ENCODE results near the gene ST3GAL5.
"Not testable (repeated sequence)": the region's sequence is repeated elsewhere in the genome, so short reads cannot be mapped to it uniquely, and the experiment has no call there.

ST3GAL5 gene

GRCh38 chr2:85831735-85832134, 57.1 kb downstream of the ST3GAL5 start:
- peak in 1 of 5 experiments; percentile 53 for DNase-seq

- peak in 1 of 5 experiments; percentile 65 for DNase-seq
These were observed 58.1 kb downstream of the ST3GAL5 start for GRCh38 chr2:85830645-85831044.

- not testable (repeated sequence) for DNase-seq
These were observed 59.4 kb downstream of the ST3GAL5 start for GRCh38 chr2:85829394-85829793.

GRCh38 chr2:85828725-85829124, 60.1 kb downstream of the ST3GAL5 start:
- DNase-seq = no peak

- DNase-seq = no peak
These were observed 60.8 kb downstream of the ST3GAL5 start for GRCh38 chr2:85827879-85828569.

- DNase-seq = peak; percentile 61 to 79 (median 69)
These were observed 61.6 kb downstream of the ST3GAL5 start for GRCh38 chr2:85826990-85827878.

GRCh38 chr2:85823951-85824350, 64.8 kb downstream of the ST3GAL5 start:
- no peak for DNase-seq

GRCh38 chr2:85822766-85823165, 66.0 kb downstream of the ST3GAL5 start:
- DNase-seq = no peak

GRCh38 chr2:85819811-85820510, 68.8 kb downstream of the ST3GAL5 start:
- DNase-seq = no peak

GRCh38 chr2:85814802-85815550, 73.8 kb downstream of the ST3GAL5 start:
- DNase-seq = no peak

- peak; percentile 49 to 75 (median 66) for DNase-seq
These were observed 74.6 kb downstream of the ST3GAL5 start for GRCh38 chr2:85813982-85814801.

- DNase-seq = no peak
These were observed 75.4 kb downstream of the ST3GAL5 start for GRCh38 chr2:85813211-85813981.

GRCh38 chr2:85812094-85812735, 76.6 kb downstream of the ST3GAL5 start:
- DNase-seq = no peak

GRCh38 chr2:85811180-85812093, 77.4 kb downstream of the ST3GAL5 start:
- no peak for DNase-seq

- no peak for DNase-seq
These were observed 78.2 kb downstream of the ST3GAL5 start for GRCh38 chr2:85810371-85811179.

GRCh38 chr2:85807756-85808155, 81.0 kb downstream of the ST3GAL5 start:
- DNase-seq = no peak

- no peak for DNase-seq
These were observed 82.3 kb downstream of the ST3GAL5 start for GRCh38 chr2:85806358-85807118.
